HepG2 (cell line): ENCODE data around the gene TMEM59. TPM values are rescaled to one million over a fixed set of nuclear protein-coding genes. Genes with fewer than 3 reads are reported as not detected.
A peak's percentile ranks its signal among the peaks of the same experiment; 100 is the strongest.

Experiments used
- ARID3A ChIP-seq: IDR thresholded peaks from 2 replicates; pipeline ENCODE4 v1.6.1; 2012; ENCODE audit warnings: low read depth, low read length, improper control_type of control experiment
- ASH2L ChIP-seq: fragments of 300-600, 200-600 bp; sonication (generic); IDR thresholded peaks from 2 replicates; pipeline ENCODE4 v1.7.0; 2017; ENCODE audit warnings: low read depth, mild to moderate bottlenecking, moderate library complexity, mixed read lengths, low read length; ENCODE audit not compliant: insufficient read length
- ELF3 ChIP-seq: IDR thresholded peaks from 2 replicates; pipeline ENCODE4 v1.6.1; 2016; ENCODE audit warnings: missing genetic modification reagents, missing compliant biosample characterization
- FOXK1 ChIP-seq: sonication (generic); formaldehyde crosslinking; IDR thresholded peaks from 2 replicates; pipeline ENCODE4 v1.4.0; 2020; ENCODE audit warnings: low read depth, missing genetic modification reagents, borderline replicate concordance
- GATA4 ChIP-seq: sonication (generic); IDR thresholded peaks from 2 replicates; pipeline ENCODE4 v1.6.1; 2016; ENCODE audit warnings: antibody characterized with exemption, low read depth, borderline replicate concordance
- HIC2 ChIP-seq: sonication (generic); formaldehyde crosslinking; IDR thresholded peaks from 2 replicates; pipeline ENCODE4 v1.9.0; 2022; ENCODE audit warnings: low read depth, missing genetic modification reagents
- MAZ ChIP-seq, 2 experiments: sonication (generic) in 1 of 2; formaldehyde crosslinking in 1 of 2; IDR thresholded peaks; 2 replicates each; pipeline versions ENCODE4 v1.5.0 to v1.6.1; 2012 to 2020; ENCODE audit warnings: low read depth in 2 of 2, mild to moderate bottlenecking in 2 of 2, borderline replicate concordance in 1 of 2, improper control_type of control experiment in 1 of 2, low read length in 1 of 2, missing genetic modification reagents in 1 of 2, moderate library complexity in 1 of 2
- MXD4 ChIP-seq: IDR thresholded peaks from 2 replicates; pipeline ENCODE4 v1.6.1; 2016; ENCODE audit warnings: mild to moderate bottlenecking, missing biosample characterization, missing genetic modification reagents
- NR2F2 ChIP-seq: IDR thresholded peaks from 2 replicates; pipeline ENCODE4 v1.6.1; 2012; ENCODE audit warnings: low read depth, inconsistent platforms, borderline replicate concordance
- POLR2AphosphoS2 ChIP-seq: IDR thresholded peaks from 2 replicates; pipeline ENCODE4 v1.6.1; 2011; ENCODE audit warnings: low read depth, low read length, improper control_type of control experiment
- SALL2 ChIP-seq: sonication (generic); formaldehyde crosslinking; IDR thresholded peaks from 2 replicates; pipeline ENCODE4 v1.8.1; 2023; ENCODE audit warnings: mild to moderate bottlenecking, missing genetic modification reagents, inconsistent platforms
- SKIL ChIP-seq: sonication (generic); formaldehyde crosslinking; IDR thresholded peaks from 2 replicates; pipeline ENCODE4 v1.8.0; 2022; ENCODE audit warnings: missing genetic modification reagents, mild to moderate bottlenecking, moderate library complexity, borderline replicate concordance
- SP4 ChIP-seq: sonication (generic); formaldehyde crosslinking; IDR thresholded peaks from 2 replicates; pipeline ENCODE4 v1.8.1; 2023; ENCODE audit warnings: mild to moderate bottlenecking, missing genetic modification reagents
- SRY ChIP-seq: sonication (generic); formaldehyde crosslinking; IDR thresholded peaks from 2 replicates; pipeline ENCODE4 v1.8.0; 2022; ENCODE audit warnings: mild to moderate bottlenecking, missing genetic modification reagents
- XBP1 ChIP-seq: sonication (generic); formaldehyde crosslinking; IDR thresholded peaks from 2 replicates; pipeline ENCODE4 v1.5.0; 2020; ENCODE audit warnings: missing genetic modification reagents
- ZBTB14 ChIP-seq: sonication (generic); formaldehyde crosslinking; IDR thresholded peaks from 2 replicates; pipeline ENCODE4 v1.4.0; 2020; ENCODE audit warnings: missing genetic modification reagents
- ZBTB21 ChIP-seq: sonication (generic); formaldehyde crosslinking; IDR thresholded peaks from 2 replicates; pipeline ENCODE4 v1.4.0; 2020; ENCODE audit warnings: missing genetic modification reagents
- ZC3H4 ChIP-seq: sonication (generic); formaldehyde crosslinking; IDR thresholded peaks from 2 replicates; pipeline ENCODE4 v1.4.0; 2020; ENCODE audit warnings: missing genetic modification reagents, borderline replicate concordance
- ZFP91 ChIP-seq: sonication (generic); formaldehyde crosslinking; IDR thresholded peaks from 2 replicates; pipeline ENCODE4 v1.9.0; 2022; ENCODE audit warnings: missing genetic modification reagents, mild to moderate bottlenecking, borderline replicate concordance
- ZNF10 ChIP-seq: sonication (generic); formaldehyde crosslinking; IDR thresholded peaks from 2 replicates; pipeline ENCODE4 v1.4.0; 2020; ENCODE audit warnings: mild to moderate bottlenecking, low read depth, missing genetic modification reagents, borderline replicate concordance
- ZNF224 ChIP-seq: sonication (generic); formaldehyde crosslinking; IDR thresholded peaks from 2 replicates; pipeline ENCODE4 v1.5.0; 2020; ENCODE audit warnings: mild to moderate bottlenecking, missing genetic modification reagents
- ZNF761 ChIP-seq: sonication (generic); formaldehyde crosslinking; conservative IDR thresholded peaks from 2 replicates; pipeline ENCODE4 v1.4.0; 2020; ENCODE audit warnings: mild to moderate bottlenecking, missing genetic modification reagents
- polyA plus RNA-seq, 8 experiments: library from polyadenylated mRNA; depleted of rRNA in 3 of 8; stranded (reverse) in 7 of 8; unstranded in 1 of 8; fragments of >200 nt; fragmentation: Illumina TruSeq in 4 of 8; extraction: Trizol in 4 of 8; gene quantifications; 2 replicates each; pipeline versions ENCODE4 v1.2.1 to v1.2.3, GENCODE V29; 2011 to 2016; ENCODE audit warnings: low read depth in 4 of 8, missing spikeins in 1 of 8, mixed read lengths in 1 of 8; ENCODE audit not compliant: insufficient read depth in 1 of 8
- total RNA-seq, 5 experiments: library from RNA; depleted of rRNA; stranded (reverse); fragments of >200 nt; fragmentation: Illumina TruSeq; extraction: Trizol; gene quantifications; 2 replicates each; pipeline ENCODE4 v1.2.3, GENCODE V29; 2016; ENCODE audit warnings: low read depth in 1 of 5

TMEM59 gene
- total and polyA plus RNA-seq, 2 of the 13 experiments (the other 11 are each of a cell fraction or from before 2014, with no cell fraction given) = 147 to 363 TPM

GRCh38 chr1:54052431-54052933 lies 522 bp downstream of the TMEM59 start (continued):
- TF ChIP-seq FOXK1 = no peak
- TF ChIP-seq ZC3H4 (CRISPR knock-in tag) = no peak
- TF ChIP-seq SALL2 (CRISPR knock-in tag) = no peak
- no peak for TF ChIP-seq ZBTB14 (CRISPR knock-in tag)
- TF ChIP-seq SRY (CRISPR knock-in tag) = no peak
- TF ChIP-seq ZNF224 (CRISPR knock-in tag) = no peak
- no peak for TF ChIP-seq ZBTB21 (CRISPR knock-in tag)
- no peak for TF ChIP-seq HIC2 (CRISPR knock-in tag)
- no peak for TF ChIP-seq ASH2L
- no peak for TF ChIP-seq SKIL (CRISPR knock-in tag)
- no peak for TF ChIP-seq ZNF761
- TF ChIP-seq SP4 (CRISPR knock-in tag) = 0 out of 2 replicates have a peak, but pooled peaks have one; percentile 29
- no peak for TF ChIP-seq ARID3A
- no peak for TF ChIP-seq ELF3 (CRISPR knock-in tag)
- no peak for TF ChIP-seq GATA4
- TF ChIP-seq XBP1 (CRISPR knock-in tag) = no peak
- TF ChIP-seq NR2F2 = 0 out of 2 replicates have a peak, but pooled peaks have one; percentile 21
- no peak for TF ChIP-seq POLR2AphosphoS2
- TF ChIP-seq ZNF10 (CRISPR knock-in tag) = no peak
- no peak for TF ChIP-seq ZFP91 (CRISPR knock-in tag)
- no peak for TF ChIP-seq MXD4 (CRISPR knock-in tag)
- TF ChIP-seq MAZ (IDR thresholded peaks at IDR 0.05; ENCODE audit: borderline replicate concordance, low read depth, low read length) = no peak
- no peak for TF ChIP-seq MAZ (CRISPR knock-in tag; IDR thresholded peaks at IDR 0.05; ENCODE audit: low read depth)
